CD8-positive, alpha-beta memory T cell (primary cell): ENCODE measurements around the gene CEP112. TPM values are rescaled to one million over a fixed set of nuclear protein-coding genes. Genes with fewer than 3 reads are reported as not detected.

Source experiments
- CTCF ChIA-PET: fragments of 350-600 bp; sonication (Branson Sonifier 250); formaldehyde crosslinking; loops from one replicate; lab custom pipeline; 2021; ENCODE audit warnings: antibody characterized with exemption; lab: Charles Lee
- POLR2A ChIA-PET: fragments of 350-600 bp; sonication (Branson Sonifier 250); formaldehyde crosslinking; loops from one replicate; lab custom pipeline; 2021; ENCODE audit warnings: antibody characterized with exemption; lab: Charles Lee
- DNase-seq, 5 donors: peaks; one replicate each; pipeline versions ENCODE4 v3.0.0 to v3.0.0-alpha.2; 2020 to 2022; ENCODE audit warnings: mixed read lengths in 1 of 5
- H3K27ac ChIP-seq: one replicate; pipeline ENCODE4 v1.7.0; 2013; ENCODE audit warnings: low read depth, mild to moderate bottlenecking, low read length, moderate library complexity
- H3K27me3 ChIP-seq: 2 replicates; pipeline ENCODE4 v1.7.0; 2013; ENCODE audit warnings: low read length, mild to moderate bottlenecking; ENCODE audit not compliant: insufficient read depth, poor library complexity, severe bottlenecking
- H3K36me3 ChIP-seq: 2 replicates; pipeline ENCODE4 v1.7.0; 2013; ENCODE audit warnings: mild to moderate bottlenecking, low read length, moderate library complexity; ENCODE audit not compliant: insufficient read depth
- H3K4me1 ChIP-seq: 2 replicates; pipeline ENCODE4 v1.7.0; 2013; ENCODE audit warnings: mild to moderate bottlenecking, low read length, moderate library complexity; ENCODE audit not compliant: insufficient read depth
- H3K4me3 ChIP-seq: 2 replicates; pipeline ENCODE4 v1.7.0; 2013; ENCODE audit warnings: mild to moderate bottlenecking, low read length
- H3K9me3 ChIP-seq: 2 replicates; pipeline ENCODE4 v1.7.0; 2013; ENCODE audit warnings: mild to moderate bottlenecking, low read length
- H3K27ac Mint-ChIP-seq, 8 donors: one replicate each; pipeline ENCODE4 v1.8.0; 2020 to 2021; ENCODE audit warnings: mixed read lengths in 8 of 8, mild to moderate bottlenecking in 6 of 8, inconsistent platforms in 3 of 8, moderate library complexity in 3 of 8
- H3K27me3 Mint-ChIP-seq, 2 donors: one replicate each; pipeline ENCODE4 v1.8.0; 2020 to 2021; ENCODE audit warnings: mixed read lengths in 2 of 2, mild to moderate bottlenecking in 1 of 2, moderate library complexity in 1 of 2
- H3K36me3 Mint-ChIP-seq, 3 donors: one replicate each; pipeline ENCODE4 v1.8.0; 2020 to 2021; ENCODE audit warnings: mixed read lengths in 3 of 3, inconsistent platforms in 1 of 3, mild to moderate bottlenecking in 1 of 3
- H3K4me1 Mint-ChIP-seq, 3 donors: one replicate each; pipeline ENCODE4 v1.8.0; 2020 to 2021; ENCODE audit warnings: mixed read lengths in 3 of 3, inconsistent platforms in 1 of 3, mild to moderate bottlenecking in 1 of 3
- H3K4me3 Mint-ChIP-seq, 7 donors: one replicate each; pipeline ENCODE4 v1.8.0; 2020 to 2021; ENCODE audit warnings: mixed read lengths in 7 of 7, mild to moderate bottlenecking in 6 of 7, moderate library complexity in 4 of 7, inconsistent platforms in 2 of 7
- H3K9me3 Mint-ChIP-seq, 5 donors: one replicate each; pipeline ENCODE4 v1.8.0; 2020 to 2022; ENCODE audit warnings: mixed read lengths in 5 of 5, mild to moderate bottlenecking in 3 of 5, moderate library complexity in 2 of 5, inconsistent platforms in 1 of 5
- polyA plus RNA-seq: library from polyadenylated mRNA; unstranded; fragments of 300-500 nt; fragmentation: Illumina TruSeq; gene quantifications from one replicate; pipeline ENCODE4 v1.2.3, GENCODE V29; 2021
- total RNA-seq, 2 experiments: library from RNA; stranded (reverse); gene quantifications; one replicate each; pipeline ENCODE4 v1.2.3, GENCODE V29; 2021

Gene CEP112
- total and polyA plus RNA-seq, 3 experiments from 2014 or later, result 0.64 to 4.5 (median 3.0) TPM

- Mint-ChIP-seq H3K4me1 (no peaks in the 10 kb centered on the region), H3K27me3 (peaks cover 1 to 4% of the 10 kb centered on the region in 2 donors), H3K27ac (no peak overlapping the region), H3K9me3 (peaks cover 0 to 6% (median 1%) of the 10 kb centered on the region in 5 donors), H3K36me3 (peaks cover 0 to 12% (median 2%) of the 10 kb centered on the region in 3 donors), H3K4me3 (no peak overlapping the region)
- Histone ChIP-seq H3K27me3 (no peaks in the 10 kb centered on the region), H3K36me3 (no peaks in the 10 kb centered on the region), H3K4me1 (no peaks in the 10 kb centered on the region), H3K27ac (no peak overlapping the region), H3K9me3 (no peaks in the 10 kb centered on the region), H3K4me3 (no peak overlapping the region)
- DNase-seq, result no peak
- POLR2A ChIA-PET, result no interaction called here
- CTCF ChIA-PET, result no interaction called here
Measured at GRCh38 chr17:65823713-65824112, 368.2 kb downstream of the CEP112 start.

- ChIA-PET CTCF (no interaction called here), POLR2A (no interaction called here)
- Histone ChIP-seq H3K4me1 (no peaks in the 10 kb centered on the region), H3K4me3 (no peak overlapping the region), H3K9me3 (no peaks in the 10 kb centered on the region), H3K36me3 (no peaks in the 10 kb centered on the region), H3K27ac (no peak overlapping the region), H3K27me3 (no peaks in the 10 kb centered on the region)
- DNase-seq, result no peak
- H3K4me1 Mint-ChIP-seq, result no peaks in the 10 kb centered on the region
- H3K36me3 Mint-ChIP-seq, result peaks cover 0 to 5% (median 2%) of the 10 kb centered on the region in 3 donors
- H3K27me3 Mint-ChIP-seq, result peaks cover 0 to 11% of the 10 kb centered on the region in 2 donors
- no peak overlapping the region for H3K4me3 Mint-ChIP-seq
- no peaks in the 10 kb centered on the region for H3K9me3 Mint-ChIP-seq
- H3K27ac Mint-ChIP-seq, result no peak overlapping the region
Measured at GRCh38 chr17:65820811-65821210, 371.1 kb downstream of the CEP112 start.

GRCh38 chr17:65820306-65820705, 371.6 kb downstream of the CEP112 start:
- Histone ChIP-seq H3K27ac (no peak overlapping the region), H3K4me3 (no peak overlapping the region), H3K36me3 (no peaks in the 10 kb centered on the region), H3K4me1 (no peaks in the 10 kb centered on the region), H3K9me3 (no peaks in the 10 kb centered on the region), H3K27me3 (no peaks in the 10 kb centered on the region)
- no peak for DNase-seq
- H3K4me1 Mint-ChIP-seq, result no peaks in the 10 kb centered on the region
- H3K27me3 Mint-ChIP-seq, result peaks cover 0 to 11% of the 10 kb centered on the region in 2 donors
- no peak overlapping the region for H3K27ac Mint-ChIP-seq
- no peaks in the 10 kb centered on the region for H3K9me3 Mint-ChIP-seq
- POLR2A ChIA-PET, result no interaction called here
- peaks cover 0 to 5% (median 2%) of the 10 kb centered on the region in 3 donors for H3K36me3 Mint-ChIP-seq
- CTCF ChIA-PET, result no interaction called here
- no peak overlapping the region for H3K4me3 Mint-ChIP-seq

GRCh38 chr17:65819810-65820209, 372.1 kb downstream of the CEP112 start:
- no peaks in the 10 kb centered on the region for H3K27me3 ChIP-seq
- H3K4me1 ChIP-seq, result no peaks in the 10 kb centered on the region
- ChIA-PET CTCF (no interaction called here), POLR2A (no interaction called here)
- no peak overlapping the region for H3K27ac Mint-ChIP-seq
- no peaks in the 10 kb centered on the region for H3K36me3 ChIP-seq
- H3K27me3 Mint-ChIP-seq, result peaks cover 0 to 11% of the 10 kb centered on the region in 2 donors
- no peaks in the 10 kb centered on the region for H3K4me1 Mint-ChIP-seq
- DNase-seq, result no peak
- H3K4me3 Mint-ChIP-seq, result no peak overlapping the region
- peaks cover 0 to 5% (median 2%) of the 10 kb centered on the region in 3 donors for H3K36me3 Mint-ChIP-seq
- H3K27ac ChIP-seq, result no peak overlapping the region
- no peaks in the 10 kb centered on the region for H3K9me3 Mint-ChIP-seq
- no peak overlapping the region for H3K4me3 ChIP-seq
- no peaks in the 10 kb centered on the region for H3K9me3 ChIP-seq

- H3K36me3 ChIP-seq, result no peaks in the 10 kb centered on the region
- Mint-ChIP-seq H3K27me3 (peaks cover 0 to 11% of the 10 kb centered on the region in 2 donors), H3K4me3 (no peak overlapping the region), H3K36me3 (peaks cover 0 to under 1% (median 0%) of the 10 kb centered on the region in 3 donors), H3K4me1 (no peaks in the 10 kb centered on the region), H3K9me3 (no peaks in the 10 kb centered on the region), H3K27ac (no peak overlapping the region)
- H3K4me3 ChIP-seq, result no peak overlapping the region
- H3K9me3 ChIP-seq, result no peaks in the 10 kb centered on the region
- CTCF ChIA-PET, result no interaction called here
- no peak for DNase-seq
- H3K27ac ChIP-seq, result no peak overlapping the region
- no peaks in the 10 kb centered on the region for H3K27me3 ChIP-seq
- no peaks in the 10 kb centered on the region for H3K4me1 ChIP-seq
- POLR2A ChIA-PET, result no interaction called here
Measured at GRCh38 chr17:65817951-65818350, 374.0 kb downstream of the CEP112 start.

- H3K4me1 ChIP-seq, result no peaks in the 10 kb centered on the region
- Mint-ChIP-seq H3K9me3 (peaks cover under 1 to 4% (median 3%) of the 10 kb centered on the region in 5 donors), H3K27me3 (peaks cover 4 to 8% of the 10 kb centered on the region in 2 donors), H3K4me3 (no peak overlapping the region), H3K36me3 (peaks cover 0 to 12% (median 2%) of the 10 kb centered on the region in 3 donors), H3K4me1 (no peaks in the 10 kb centered on the region), H3K27ac (no peak overlapping the region)
- H3K9me3 ChIP-seq, result no peaks in the 10 kb centered on the region
- no peaks in the 10 kb centered on the region for H3K36me3 ChIP-seq
- no peaks in the 10 kb centered on the region for H3K27me3 ChIP-seq
- ChIA-PET POLR2A (no interaction called here), CTCF (no interaction called here)
- H3K4me3 ChIP-seq, result no peak overlapping the region
- no peak overlapping the region for H3K27ac ChIP-seq
- no peak for DNase-seq
Measured at GRCh38 chr17:65814418-65814817, 377.5 kb downstream of the CEP112 start.

GRCh38 chr17:65813306-65813705, 378.6 kb downstream of the CEP112 start:
- CTCF ChIA-PET, result no interaction called here
- Mint-ChIP-seq H3K27me3 (peaks cover 4 to 9% of the 10 kb centered on the region in 2 donors), H3K27ac (no peak overlapping the region), H3K36me3 (peaks cover 0 to 20% (median 2%) of the 10 kb centered on the region in 3 donors), H3K4me1 (no peaks in the 10 kb centered on the region), H3K4me3 (no peak overlapping the region), H3K9me3 (peaks cover 9 to 14% (median 12%) of the 10 kb centered on the region in 5 donors)
- Histone ChIP-seq H3K27me3 (no peaks in the 10 kb centered on the region), H3K36me3 (no peaks in the 10 kb centered on the region), H3K4me3 (no peak overlapping the region), H3K9me3 (no peaks in the 10 kb centered on the region), H3K27ac (no peak overlapping the region), H3K4me1 (no peaks in the 10 kb centered on the region)
- POLR2A ChIA-PET, result no interaction called here
- DNase-seq, result no peak

GRCh38 chr17:65811043-65811442, 380.9 kb downstream of the CEP112 start:
- no peak overlapping the region for H3K27ac Mint-ChIP-seq
- H3K9me3 Mint-ChIP-seq, result peaks cover 12 to 26% (median 25%) of the 10 kb centered on the region in 5 donors
- no peaks in the 10 kb centered on the region for H3K27me3 ChIP-seq
- H3K27ac ChIP-seq, result no peak overlapping the region
- H3K27me3 Mint-ChIP-seq, result peaks cover 7 to 11% of the 10 kb centered on the region in 2 donors
- POLR2A ChIA-PET, result no interaction called here
- CTCF ChIA-PET, result no interaction called here
- H3K4me1 Mint-ChIP-seq, result no peaks in the 10 kb centered on the region
- DNase-seq, result no peak
- no peaks in the 10 kb centered on the region for H3K9me3 ChIP-seq
- peaks cover 3 to 36% (median 6%) of the 10 kb centered on the region in 3 donors for H3K36me3 Mint-ChIP-seq
- no peak overlapping the region for H3K4me3 ChIP-seq
- no peaks in the 10 kb centered on the region for H3K4me1 ChIP-seq
- H3K36me3 ChIP-seq, result no peaks in the 10 kb centered on the region
- H3K4me3 Mint-ChIP-seq, result no peak overlapping the region
